GM18526 (cell line): ENCODE data around the gene C9.

Experiments
- POLR2A ChIP-seq: IDR thresholded peaks from 3 replicates; pipeline ENCODE4 v1.6.1; 2011; ENCODE audit not compliant: insufficient read length; ENCODE audit errors: extremely low read depth

Gene C9

GRCh38 chr5:39255406-39255805 lies 108.9 kb downstream of the C9 start:
- no peak for TF ChIP-seq POLR2A

GRCh38 chr5:39254671-39255070 lies 109.6 kb downstream of the C9 start:
- no peak for TF ChIP-seq POLR2A

GRCh38 chr5:39253196-39253595 lies 111.1 kb downstream of the C9 start:
- no peak for TF ChIP-seq POLR2A

GRCh38 chr5:39249564-39250274 lies 114.6 kb downstream of the C9 start:
- no peak for TF ChIP-seq POLR2A

- TF ChIP-seq POLR2A = no peak
These were observed 115.2 kb downstream of the C9 start for GRCh38 chr5:39249069-39249468.

GRCh38 chr5:39240750-39241149 lies 123.5 kb downstream of the C9 start:
- TF ChIP-seq POLR2A = no peak

GRCh38 chr5:39238366-39239105 lies 125.8 kb downstream of the C9 start:
- TF ChIP-seq POLR2A = no peak

- TF ChIP-seq POLR2A = no peak
These were observed 127.6 kb downstream of the C9 start for GRCh38 chr5:39236718-39237117.

GRCh38 chr5:39235648-39236047 lies 128.6 kb downstream of the C9 start:
- TF ChIP-seq POLR2A = no peak
